SK-MEL-5 (cell line): ENCODE data around the gene WNT6. TPM values are rescaled to one million over a fixed set of nuclear protein-coding genes. Genes with fewer than 3 reads are reported as not detected.

ENCODE experiments used
- DNase-seq: peaks from one replicate; pipeline ENCODE4 v3.0.0-alpha.2; 2016; ENCODE audit warnings: low read depth, low spot score
- in situ Hi-C: cut with HindIII; loops from 2 replicates; pipeline ENCODE4 v1.10.0; 2016; ENCODE audit warnings: low sequenced_read_pairs, high pct_unique_total_duplicates, low pct_unique_long_range_greater_than_20kb
- small RNA-seq, 2 experiments: library from RNA; depleted of rRNA; stranded (forward); fragments of <200 nt; gene quantifications; one replicate each; pipeline ENCODE3, GENCODE V24; 2014
- total RNA-seq: library from RNA; depleted of rRNA; stranded (reverse); fragments of >200 nt; shearing (Covaris generic); gene quantifications from 2 replicates; pipeline ENCODE4 v1.2.3, GENCODE V29; 2014; rRNA removed

The WNT6 gene
- total RNA-seq, 1 experiment from 2014 or later, result not detected

- no peak for DNase-seq
- in situ Hi-C loops, result no loop called here
These were observed 35.7 kb downstream of the WNT6 start for GRCh38 chr2:218895326-218895725.

- in situ Hi-C loops, result no loop called here
- DNase-seq, result no peak
These were observed 36.3 kb downstream of the WNT6 start for GRCh38 chr2:218895759-218896500.

GRCh38 chr2:218896501-218897393 is 37.1 kb downstream of the WNT6 start:
- in situ Hi-C loops, result no loop called here
- DNase-seq, result no peak

- no peak for DNase-seq
- in situ Hi-C loops, result no loop called here
These were observed 37.9 kb downstream of the WNT6 start for GRCh38 chr2:218897394-218898108.

GRCh38 chr2:218898109-218898878 is 38.7 kb downstream of the WNT6 start:
- peak; percentile 53 for DNase-seq
- in situ Hi-C loops, result no loop called here

- in situ Hi-C loops, result no loop called here
- DNase-seq, result no peak
These were observed 39.5 kb downstream of the WNT6 start for GRCh38 chr2:218899147-218899546.

- peak; percentile 32 for DNase-seq
- in situ Hi-C loops, result no loop called here
These were observed 42.8 kb downstream of the WNT6 start for GRCh38 chr2:218902427-218902826.

GRCh38 chr2:218904176-218904575 is 44.6 kb downstream of the WNT6 start:
- in situ Hi-C loops, result no loop called here
- DNase-seq, result peak; percentile 35

- in situ Hi-C loops, result no loop called here
- peak; percentile 93 for DNase-seq
These were observed 49.4 kb downstream of the WNT6 start for GRCh38 chr2:218908721-218909619.

GRCh38 chr2:218910741-218911140 is 51.1 kb downstream of the WNT6 start:
- in situ Hi-C loops, result no loop called here
- DNase-seq, result no peak

GRCh38 chr2:218920504-218920903 is 60.9 kb downstream of the WNT6 start:
- in situ Hi-C loops, result no loop called here

More at GRCh38 chr2:218920504-218920903, 60.9 kb downstream of the WNT6 start:
- no peak for DNase-seq

Small RNAs within 50 kb of the gene (small RNA-seq; reads per million reads assigned to genes)
- 0 reads per million in 2 experiments for gene RNU6-642P

Other genes starting within 250 kb of the WNT6 start
- 4.7 and 6.3 TPM in 2 replicates for gene ZNF142, start 200.2 kb upstream of the WNT6 start, total RNA-seq
- gene BCS1L, start 200.1 kb upstream of the WNT6 start, total RNA-seq, result 26.8 and 28.1 TPM in 2 replicates
- gene RNF25, start 187.8 kb upstream of the WNT6 start, total RNA-seq, result 32.1 and 42.0 TPM in 2 replicates
- gene STK36, start 187.7 kb upstream of the WNT6 start, total RNA-seq, result 11.3 and 12.6 TPM in 2 replicates
- gene TTLL4, start 149.0 kb upstream of the WNT6 start, total RNA-seq, result 32.3 and 41.4 TPM in 2 replicates
- gene CYP27A1, start 77.7 kb upstream of the WNT6 start, total RNA-seq, result 57.1 and 61.8 TPM in 2 replicates
- not detected in 2 replicates for gene PRKAG3, start 28.0 kb upstream of the WNT6 start, total RNA-seq
- gene WNT10A, start 21.0 kb downstream of the WNT6 start, total RNA-seq, result 0.05 and 0.11 TPM in 2 replicates
- gene CDK5R2, start 99.9 kb downstream of the WNT6 start, total RNA-seq, result 0.08 and 0.24 TPM in 2 replicates
- gene FEV, start 125.4 kb downstream of the WNT6 start, total RNA-seq, result not detected in 2 replicates
- gene CRYBA2, start 133.6 kb downstream of the WNT6 start, total RNA-seq, result not detected in 2 replicates
- gene CFAP65, start 181.7 kb downstream of the WNT6 start, total RNA-seq, result 0.16 and 0.24 TPM in 2 replicates
- gene IHH, start 201.1 kb downstream of the WNT6 start, total RNA-seq, result not detected in 2 replicates